ENCODE results near the gene IGSF9B. TPM values are rescaled to one million over a fixed set of nuclear protein-coding genes. Genes with fewer than 3 reads are reported as not detected.

The IGSF9B gene
- total and polyA plus RNA-seq, 12 donors, result 0.12 to 23.4 (median 1.6) TPM

GRCh38 chr11:133904818-133905515 is 51.8 kb downstream of the IGSF9B start:
- no peaks in the 10 kb centered on the region for H3K36me3 ChIP-seq (replicated peaks in 1 of 2)
- intact Hi-C loops (cut with DNase I), result no loop called here

GRCh38 chr11:133903875-133904817 is 52.6 kb downstream of the IGSF9B start:
- intact Hi-C loops (cut with DNase I), result no loop called here
- Histone ChIP-seq H3K4me3 (no peak overlapping the region), H3K27ac (no peak overlapping the region), H3K27me3 (no peaks in the 10 kb centered on the region), H3K9me3 (replicated peaks in 1 of 3) (no peaks in the 10 kb centered on the region), H3K4me1 (replicated peaks in 1 of 2) (no peaks in the 10 kb centered on the region), H3K36me3 (replicated peaks in 1 of 2) (no peaks in the 10 kb centered on the region)
- peak in 2 of 7 donors; percentile 6 to 18 for DNase-seq
- 74 to 86% (median 76%) methylated on average over 8 of the region's 8 CpGs for WGBS, 4 donors
- TF ChIP-seq CTCF (IDR thresholded peaks at IDR 0.05), result no peak
- TF ChIP-seq POLR2A (IDR thresholded peaks at IDR 0.05), result no peak

More at GRCh38 chr11:133904818-133905515, 51.8 kb downstream of the IGSF9B start:
- 76 to 85% (median 81%) methylated on average over 6 of the region's 6 CpGs for WGBS, 4 donors
- no peak for TF ChIP-seq POLR2A (IDR thresholded peaks at IDR 0.05)
- no peak for TF ChIP-seq CTCF (IDR thresholded peaks at IDR 0.05)
- H3K4me3 ChIP-seq, result no peak overlapping the region
- no peaks in the 10 kb centered on the region for H3K4me1 ChIP-seq (replicated peaks in 1 of 2)
- H3K27me3 ChIP-seq, result no peaks in the 10 kb centered on the region
- peak in 1 of 7 donors; percentile 7 for DNase-seq
- no peak overlapping the region for H3K27ac ChIP-seq
- H3K9me3 ChIP-seq (replicated peaks in 1 of 3), result no peaks in the 10 kb centered on the region

- Histone ChIP-seq H3K36me3 (replicated peaks in 1 of 2) (no peaks in the 10 kb centered on the region), H3K9me3 (replicated peaks in 1 of 3) (no peaks in the 10 kb centered on the region), H3K27me3 (no peaks in the 10 kb centered on the region), H3K4me1 (replicated peaks in 1 of 2) (no peaks in the 10 kb centered on the region), H3K4me3 (no peak overlapping the region), H3K27ac (no peak overlapping the region)
- DNase-seq, result peak in 2 of 7 donors; percentile 6 to 13
- WGBS, 4 donors, result 88 to 93% (median 90%) methylated on average over 13 of the region's 13 CpGs
- TF ChIP-seq CTCF (IDR thresholded peaks at IDR 0.05) (no peak), POLR2A (IDR thresholded peaks at IDR 0.05) (no peak)
- intact Hi-C loops (cut with DNase I), result no loop called here
These were observed 53.7 kb downstream of the IGSF9B start for GRCh38 chr11:133903056-133903455.

- no peaks in the 10 kb centered on the region for H3K4me1 ChIP-seq (replicated peaks in 1 of 2)
- no peak for DNase-seq
- 90 to 100% (median 95%) methylated on average over 4 of the region's 4 CpGs for WGBS, 4 donors
- H3K4me3 ChIP-seq, result no peak overlapping the region
- no peaks in the 10 kb centered on the region for H3K27me3 ChIP-seq
- no peaks in the 10 kb centered on the region for H3K36me3 ChIP-seq (replicated peaks in 1 of 2)
- no peaks in the 10 kb centered on the region for H3K9me3 ChIP-seq (replicated peaks in 1 of 3)
- intact Hi-C loops (cut with DNase I), result no loop called here
- no peak overlapping the region for H3K27ac ChIP-seq
- TF ChIP-seq POLR2A (IDR thresholded peaks at IDR 0.05), result no peak
- no peak for TF ChIP-seq CTCF (IDR thresholded peaks at IDR 0.05)
These were observed 54.3 kb downstream of the IGSF9B start for GRCh38 chr11:133902506-133902905.

All from adrenal gland (tissue), 12 donors.